ENCODE measurements around the gene NXPH2. TPM values are rescaled to one million over a fixed set of nuclear protein-coding genes. Genes with fewer than 3 reads are reported as not detected.
A peak's percentile ranks its signal among the peaks of the same experiment; 100 is the strongest.

NXPH2 gene
- total RNA-seq, 1 donor from 2014 or later, result 1.0 TPM

DNA sequence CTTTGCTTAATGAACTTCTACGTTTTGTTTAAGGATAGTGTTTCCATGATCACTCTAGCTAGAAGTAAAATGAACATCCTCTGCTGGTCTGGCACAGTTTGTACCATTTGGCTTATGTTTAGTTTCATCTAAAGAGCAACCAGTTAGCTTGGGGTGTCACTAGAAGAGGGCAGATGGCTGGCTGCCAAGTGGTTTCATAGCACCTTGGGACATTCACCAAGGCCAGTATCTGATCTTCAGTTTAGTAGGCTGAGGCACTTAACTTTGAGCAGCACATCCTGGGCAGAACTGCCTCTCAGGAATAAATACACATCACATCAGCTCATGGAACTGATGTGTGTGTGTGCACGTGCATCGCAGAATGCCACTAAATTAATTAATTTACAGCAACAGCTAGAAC, 68.4 kb downstream of the NXPH2 start:
- no peak overlapping the region for H3K4me3 ChIP-seq (ENCODE audit: insufficient read depth, low read depth, low read length)
- no peaks in the 10 kb centered on the region for H3K9me3 Mint-ChIP-seq (ENCODE audit: unreplicated experiment)
- H3K36me3 Mint-ChIP-seq (ENCODE audit: low read depth, unreplicated experiment), result no peaks in the 10 kb centered on the region
- H3K27ac Mint-ChIP-seq (ENCODE audit: unreplicated experiment), result no peak overlapping the region
- FAIRE-seq (no peak), DNase-seq (ENCODE audit: low read depth) (no peak)
- H3K27me3 Mint-ChIP-seq (ENCODE audit: low read depth, unreplicated experiment), result no peaks in the 10 kb centered on the region
- no peak overlapping the region for H3K4me3 Mint-ChIP-seq (ENCODE audit: unreplicated experiment)
- H3K36me3 ChIP-seq (ENCODE audit: insufficient read depth, low read length), result no peaks in the 10 kb centered on the region
- H3K9me3 ChIP-seq (ENCODE audit: insufficient read depth, low read depth, low read length), result no peaks in the 10 kb centered on the region
- H3K4me1 Mint-ChIP-seq (ENCODE audit: low read depth, unreplicated experiment), result peaks cover 24% of the 10 kb centered on the region
- TF ChIP-seq EZH2 (IDR thresholded peaks at IDR 0.05; ENCODE audit: insufficient read depth, low read length), result no peak
- TF ChIP-seq, protein P1, sequence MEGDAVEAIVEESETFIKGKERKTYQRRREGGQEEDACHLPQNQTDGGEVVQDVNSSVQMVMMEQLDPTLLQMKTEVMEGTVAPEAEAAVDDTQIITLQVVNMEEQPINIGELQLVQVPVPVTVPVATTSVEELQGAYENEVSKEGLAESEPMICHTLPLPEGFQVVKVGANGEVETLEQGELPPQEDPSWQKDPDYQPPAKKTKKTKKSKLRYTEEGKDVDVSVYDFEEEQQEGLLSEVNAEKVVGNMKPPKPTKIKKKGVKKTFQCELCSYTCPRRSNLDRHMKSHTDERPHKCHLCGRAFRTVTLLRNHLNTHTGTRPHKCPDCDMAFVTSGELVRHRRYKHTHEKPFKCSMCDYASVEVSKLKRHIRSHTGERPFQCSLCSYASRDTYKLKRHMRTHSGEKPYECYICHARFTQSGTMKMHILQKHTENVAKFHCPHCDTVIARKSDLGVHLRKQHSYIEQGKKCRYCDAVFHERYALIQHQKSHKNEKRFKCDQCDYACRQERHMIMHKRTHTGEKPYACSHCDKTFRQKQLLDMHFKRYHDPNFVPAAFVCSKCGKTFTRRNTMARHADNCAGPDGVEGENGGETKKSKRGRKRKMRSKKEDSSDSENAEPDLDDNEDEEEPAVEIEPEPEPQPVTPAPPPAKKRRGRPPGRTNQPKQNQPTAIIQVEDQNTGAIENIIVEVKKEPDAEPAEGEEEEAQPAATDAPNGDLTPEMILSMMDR (IDR thresholded peaks at IDR 0.05; ENCODE audit: insufficient read depth, low read depth, low read length), result no peak
- H3K9ac ChIP-seq (ENCODE audit: low read length), result no peak overlapping the region
- peaks cover 17% of the 10 kb centered on the region for H3K4me1 ChIP-seq (ENCODE audit: insufficient read depth, low read length)
- no peak overlapping the region for H3K27ac ChIP-seq (ENCODE audit: low read depth, low read length)
- no peaks in the 10 kb centered on the region for H3K27me3 ChIP-seq (ENCODE audit: insufficient read depth, low read length)
- H3K4me2 ChIP-seq (ENCODE audit: low read length), result no peak overlapping the region
- H3K79me2 ChIP-seq (ENCODE audit: insufficient read depth, low read length), result no peaks in the 10 kb centered on the region
- no peaks in the 10 kb centered on the region for H4K20me1 ChIP-seq (ENCODE audit: insufficient read depth, low read length)
- no peak overlapping the region for H2AFZ ChIP-seq (ENCODE audit: low read depth, low read length)

GRCh38 chr2:138708682-138709241, 71.4 kb downstream of the NXPH2 start:
- Histone ChIP-seq H4K20me1 (ENCODE audit: insufficient read depth, low read length) (no peaks in the 10 kb centered on the region), H3K79me2 (ENCODE audit: insufficient read depth, low read length) (no peaks in the 10 kb centered on the region), H3K4me3 (ENCODE audit: insufficient read depth, low read depth, low read length) (no peak overlapping the region), H3K27ac (ENCODE audit: low read depth, low read length) (no peak overlapping the region), H3K9ac (ENCODE audit: low read length) (no peak overlapping the region), H3K9me3 (ENCODE audit: insufficient read depth, low read depth, low read length) (no peaks in the 10 kb centered on the region), H3K4me1 (ENCODE audit: insufficient read depth, low read length) (peaks cover 17% of the 10 kb centered on the region), H3K27me3 (ENCODE audit: insufficient read depth, low read length) (no peaks in the 10 kb centered on the region), H3K4me2 (ENCODE audit: low read length) (peak overlapping the region; percentile 54), H3K36me3 (ENCODE audit: insufficient read depth, low read length) (no peaks in the 10 kb centered on the region), H2AFZ (ENCODE audit: low read depth, low read length) (no peak overlapping the region)
- peak; percentile 69 for FAIRE-seq
- no peaks in the 10 kb centered on the region for H3K9me3 Mint-ChIP-seq (ENCODE audit: unreplicated experiment)
- TF ChIP-seq EZH2 (IDR thresholded peaks at IDR 0.05; ENCODE audit: insufficient read depth, low read length), result no peak
- TF ChIP-seq, protein P1 (IDR thresholded peaks at IDR 0.05; ENCODE audit: insufficient read depth, low read depth, low read length), result no peak
- no peak overlapping the region for H3K27ac Mint-ChIP-seq (ENCODE audit: unreplicated experiment)
- no peak overlapping the region for H3K4me3 Mint-ChIP-seq (ENCODE audit: unreplicated experiment)
- peaks cover 24% of the 10 kb centered on the region for H3K4me1 Mint-ChIP-seq (ENCODE audit: low read depth, unreplicated experiment)
- H3K36me3 Mint-ChIP-seq (ENCODE audit: low read depth, unreplicated experiment), result no peaks in the 10 kb centered on the region
- no peaks in the 10 kb centered on the region for H3K27me3 Mint-ChIP-seq (ENCODE audit: low read depth, unreplicated experiment)
- DNase-seq (ENCODE audit: low read depth), result peak; percentile 83

DNA sequence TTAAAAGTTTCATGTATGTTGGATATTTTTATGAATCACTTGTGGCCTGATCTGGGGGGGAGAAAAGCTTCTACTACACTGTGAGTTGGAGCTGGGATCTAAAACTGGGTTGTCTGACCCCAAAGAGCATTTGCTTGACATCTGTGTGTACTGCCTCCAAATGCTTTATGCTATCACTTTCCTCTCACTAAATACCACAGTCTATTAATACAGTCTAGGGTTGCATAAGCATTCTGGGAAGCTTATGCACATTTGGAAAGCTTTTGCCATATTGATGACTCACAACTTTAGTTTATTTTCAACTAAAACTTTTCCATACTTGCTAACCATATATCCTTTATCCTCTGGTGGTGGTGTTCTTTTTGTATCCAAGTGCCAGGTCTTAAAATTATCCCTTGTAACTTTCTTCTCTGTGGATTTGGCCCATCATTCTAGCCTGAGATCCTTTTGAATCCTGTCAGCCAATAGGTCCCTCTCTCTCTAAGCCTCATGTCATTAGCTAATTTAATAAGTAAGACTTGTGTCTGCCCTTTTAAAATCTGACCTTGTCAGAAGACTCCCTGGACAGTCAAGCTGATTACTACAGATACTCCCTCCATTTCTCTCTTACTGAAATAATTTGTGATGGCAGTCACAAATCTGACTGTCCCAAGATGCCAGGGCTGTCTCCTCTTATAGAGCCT, 72.7 kb downstream of the NXPH2 start:
- peak; percentile 95 for DNase-seq (ENCODE audit: low read depth)
- Histone ChIP-seq H3K4me1 (ENCODE audit: insufficient read depth, low read length) (peaks cover 16% of the 10 kb centered on the region), H3K27me3 (ENCODE audit: insufficient read depth, low read length) (peaks cover 2% of the 10 kb centered on the region), H3K4me3 (ENCODE audit: insufficient read depth, low read depth, low read length) (no peak overlapping the region), H3K36me3 (ENCODE audit: insufficient read depth, low read length) (no peaks in the 10 kb centered on the region), H3K79me2 (ENCODE audit: insufficient read depth, low read length) (no peaks in the 10 kb centered on the region), H4K20me1 (ENCODE audit: insufficient read depth, low read length) (no peaks in the 10 kb centered on the region), H3K9ac (ENCODE audit: low read length) (no peak overlapping the region), H3K27ac (ENCODE audit: low read depth, low read length) (no peak overlapping the region), H2AFZ (ENCODE audit: low read depth, low read length) (no peak overlapping the region), H3K9me3 (ENCODE audit: insufficient read depth, low read depth, low read length) (no peaks in the 10 kb centered on the region), H3K4me2 (ENCODE audit: low read length) (peak overlapping the region; percentile 13)
- peak overlapping the region; percentile 83 for H3K27ac Mint-ChIP-seq (ENCODE audit: unreplicated experiment)
- H3K27me3 Mint-ChIP-seq (ENCODE audit: low read depth, unreplicated experiment), result no peaks in the 10 kb centered on the region
- H3K36me3 Mint-ChIP-seq (ENCODE audit: low read depth, unreplicated experiment), result no peaks in the 10 kb centered on the region
- no peak overlapping the region for H3K4me3 Mint-ChIP-seq (ENCODE audit: unreplicated experiment)
- no peaks in the 10 kb centered on the region for H3K9me3 Mint-ChIP-seq (ENCODE audit: unreplicated experiment)
- FAIRE-seq, result no peak
- no peak for TF ChIP-seq EZH2 (IDR thresholded peaks at IDR 0.05; ENCODE audit: insufficient read depth, low read length)
- TF ChIP-seq, protein P1 (IDR thresholded peaks at IDR 0.05; ENCODE audit: insufficient read depth, low read depth, low read length), result no peak
- peaks cover 21% of the 10 kb centered on the region for H3K4me1 Mint-ChIP-seq (ENCODE audit: low read depth, unreplicated experiment)

All from astrocyte (in vitro differentiated cells and primary cell).